GM21529 (cell line): ENCODE measurements around the gene AGRN.
"Not testable (repeated sequence)": the region's sequence is repeated elsewhere in the genome, so short reads cannot be mapped to it uniquely, and the experiment has no call there.

ENCODE experiments used
- ATAC-seq: cut with Tn5 transposase; IDR thresholded peaks from one replicate; pipeline ENCODE4 v1.9.1; 2021; ENCODE audit not compliant: unreplicated experiment

The AGRN gene

GRCh38 chr1:1088801-1089680 is 69.1 kb downstream of the AGRN start:
- no peak for ATAC-seq

- no peak for ATAC-seq
These were observed 70.0 kb downstream of the AGRN start for GRCh38 chr1:1089731-1090423.

GRCh38 chr1:1090424-1091343 is 70.8 kb downstream of the AGRN start:
- no peak for ATAC-seq

- ATAC-seq, result no peak
These were observed 71.6 kb downstream of the AGRN start for GRCh38 chr1:1091344-1092148.

- no peak for ATAC-seq
These were observed 72.4 kb downstream of the AGRN start for GRCh38 chr1:1092149-1092855.

- no peak for ATAC-seq
These were observed 73.1 kb downstream of the AGRN start for GRCh38 chr1:1092894-1093609.

- ATAC-seq, result no peak
These were observed 73.7 kb downstream of the AGRN start for GRCh38 chr1:1093610-1093943.

- ATAC-seq, result no peak
These were observed 75.1 kb downstream of the AGRN start for GRCh38 chr1:1094981-1095380.

- not testable (repeated sequence) for ATAC-seq
These were observed 76.2 kb downstream of the AGRN start for GRCh38 chr1:1096136-1096535.

GRCh38 chr1:1098681-1099421 is 78.9 kb downstream of the AGRN start:
- ATAC-seq, result no peak

GRCh38 chr1:1099506-1100183 is 79.7 kb downstream of the AGRN start:
- ATAC-seq, result no peak

GRCh38 chr1:1100296-1100695 is 80.4 kb downstream of the AGRN start:
- no peak for ATAC-seq

- no peak for ATAC-seq
These were observed 81.6 kb downstream of the AGRN start for GRCh38 chr1:1101503-1101902.

- ATAC-seq, result not testable (repeated sequence)
These were observed 84.2 kb downstream of the AGRN start for GRCh38 chr1:1104152-1104551.
